NCI-H2196 (cell line): Measurements from ENCODE around the gene IL17RD.

Source experiments
- DNase-seq: peaks from one replicate; lab custom pipeline; 2025; ENCODE audit not compliant: unreplicated experiment; lab: John Stamatoyannopoulos, UW

The IL17RD gene

DNA sequence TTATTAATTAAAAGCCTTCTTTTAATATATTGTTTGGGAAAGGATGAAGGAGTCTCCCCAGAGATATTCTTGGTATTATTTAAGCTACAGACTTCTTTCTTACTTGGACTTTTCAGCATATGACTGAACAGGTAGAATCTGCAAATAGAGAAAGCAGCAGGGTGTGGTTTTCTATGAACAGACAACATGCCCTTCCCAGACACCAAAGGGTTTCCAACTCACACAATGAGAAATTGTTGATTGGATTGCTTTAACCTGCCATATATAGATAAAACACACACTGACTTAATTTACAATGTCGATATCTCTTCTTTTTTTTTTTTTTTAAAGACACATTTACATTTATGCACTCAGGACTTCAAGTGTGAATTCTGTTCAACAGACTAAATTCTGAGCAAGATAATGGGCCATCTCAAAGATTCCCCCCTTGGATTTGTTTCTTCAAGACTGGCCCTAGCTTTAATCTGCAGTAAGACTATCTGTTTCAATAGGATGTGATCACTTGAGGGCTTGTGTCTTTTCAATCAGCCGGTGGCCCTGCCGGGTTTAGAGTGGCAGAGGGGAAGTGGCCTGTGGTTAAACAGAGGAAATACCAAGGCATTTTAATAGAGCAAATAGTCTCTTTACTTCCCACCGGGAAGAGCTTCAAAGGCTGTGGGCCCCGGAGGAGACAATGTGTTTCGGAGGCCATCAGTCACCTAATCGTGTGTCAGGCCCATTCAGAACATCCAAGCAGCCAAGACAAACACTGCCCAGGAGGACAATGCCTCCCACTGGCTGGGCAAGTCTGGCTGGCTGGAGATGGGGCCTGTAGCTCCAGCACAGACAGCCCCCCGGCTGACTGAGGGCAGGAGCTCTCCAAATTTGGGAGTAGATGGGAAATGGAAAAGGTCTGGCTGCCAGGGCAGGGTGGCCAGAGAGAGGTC, 6.1 kb downstream of the IL17RD start:
- DNase-seq: no peak

DNA sequence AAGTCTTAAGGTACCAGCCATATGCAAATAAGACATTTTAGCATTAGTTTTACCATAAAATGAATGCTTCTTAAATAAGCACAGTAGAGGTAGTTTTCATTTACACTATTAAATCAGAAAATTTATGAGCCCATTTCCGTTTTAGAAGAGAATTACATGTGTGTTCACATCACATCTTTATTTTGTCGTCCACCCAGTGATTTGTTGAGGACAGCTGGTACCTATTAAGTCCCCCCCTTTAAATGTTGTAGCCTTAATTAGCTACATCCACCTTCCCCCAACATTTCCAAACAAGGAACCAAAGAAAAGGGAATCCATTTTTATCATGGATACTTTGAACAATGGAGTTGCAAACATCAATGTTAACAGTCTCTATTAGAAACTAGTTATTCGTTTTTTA, 6.8 kb downstream of the IL17RD start:
- no peak for DNase-seq

DNA sequence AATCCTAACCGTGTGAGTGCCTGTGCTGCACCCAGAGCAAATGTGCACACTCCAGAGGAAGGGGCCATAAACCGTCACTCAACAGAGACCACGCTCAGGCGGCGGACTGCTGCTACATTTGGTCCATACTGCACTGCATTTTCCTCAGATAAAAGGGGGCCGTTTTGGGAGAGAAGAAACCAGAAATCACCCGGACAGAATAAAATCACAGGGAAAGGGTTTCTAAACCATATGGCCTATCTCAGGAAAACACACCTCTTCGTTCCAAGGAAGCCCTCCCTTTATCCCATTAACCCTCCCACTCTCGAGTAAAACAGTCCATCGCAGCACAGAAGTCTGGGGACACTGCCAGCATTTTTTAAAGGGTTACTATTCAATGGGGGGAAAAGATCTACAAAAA, 7.6 kb downstream of the IL17RD start:
- no peak for DNase-seq

DNA sequence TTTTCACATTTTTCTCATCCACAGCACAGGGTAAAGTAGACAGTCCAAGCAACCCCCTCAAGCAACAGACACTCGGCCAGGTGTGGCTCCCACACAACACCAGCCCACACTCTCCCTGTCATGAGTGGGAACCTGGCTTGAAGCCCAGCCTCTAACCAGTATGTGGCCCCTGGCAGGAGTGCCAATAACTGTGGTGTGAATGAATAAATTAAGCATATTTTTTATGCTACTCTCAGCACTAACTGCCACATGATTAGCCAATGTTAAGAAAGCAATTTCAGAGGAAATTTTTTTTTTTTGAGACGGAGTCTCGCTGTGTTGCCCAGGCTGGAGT, 9.9 kb downstream of the IL17RD start:
- no peak for DNase-seq

DNA sequence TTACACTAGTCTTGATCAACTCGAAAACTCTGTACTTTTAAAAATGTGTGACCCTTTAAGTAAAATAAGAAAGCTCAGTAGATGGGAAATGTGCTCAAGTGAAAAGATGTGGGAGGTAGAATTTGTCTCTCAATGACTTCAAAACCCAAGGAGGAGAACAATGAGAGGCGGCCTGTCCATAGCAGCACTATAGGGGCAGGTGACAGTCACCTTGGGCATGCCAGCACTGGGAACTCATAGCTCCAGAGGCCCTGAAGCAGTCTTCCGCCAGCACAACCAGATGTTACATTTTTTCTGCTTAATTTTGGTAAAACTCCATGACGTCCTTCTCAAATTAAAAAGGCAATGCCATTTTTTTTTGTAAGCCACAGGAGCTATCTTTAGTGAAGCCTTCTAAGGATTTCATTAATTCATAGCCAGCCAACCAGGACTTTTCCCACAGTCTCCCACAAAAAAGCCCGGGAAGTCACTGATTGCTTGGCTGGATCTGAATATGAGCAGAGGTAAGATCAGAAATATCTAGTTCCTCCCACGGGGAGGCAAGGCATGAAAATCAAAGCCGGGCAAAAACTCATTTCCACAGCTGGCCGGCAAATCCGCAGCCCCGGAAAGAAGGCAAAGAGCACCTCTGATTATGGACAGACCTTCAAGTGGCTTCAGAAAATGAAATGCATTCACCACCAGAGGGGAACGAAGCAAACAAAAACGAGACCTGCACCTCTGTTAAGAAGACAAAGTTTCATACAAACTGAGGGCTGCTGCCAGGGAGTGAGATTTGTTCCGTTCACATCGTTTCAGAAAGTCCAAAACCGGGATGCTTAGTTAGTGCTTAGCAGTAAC, 10.5 kb downstream of the IL17RD start:
- no peak for DNase-seq

DNA sequence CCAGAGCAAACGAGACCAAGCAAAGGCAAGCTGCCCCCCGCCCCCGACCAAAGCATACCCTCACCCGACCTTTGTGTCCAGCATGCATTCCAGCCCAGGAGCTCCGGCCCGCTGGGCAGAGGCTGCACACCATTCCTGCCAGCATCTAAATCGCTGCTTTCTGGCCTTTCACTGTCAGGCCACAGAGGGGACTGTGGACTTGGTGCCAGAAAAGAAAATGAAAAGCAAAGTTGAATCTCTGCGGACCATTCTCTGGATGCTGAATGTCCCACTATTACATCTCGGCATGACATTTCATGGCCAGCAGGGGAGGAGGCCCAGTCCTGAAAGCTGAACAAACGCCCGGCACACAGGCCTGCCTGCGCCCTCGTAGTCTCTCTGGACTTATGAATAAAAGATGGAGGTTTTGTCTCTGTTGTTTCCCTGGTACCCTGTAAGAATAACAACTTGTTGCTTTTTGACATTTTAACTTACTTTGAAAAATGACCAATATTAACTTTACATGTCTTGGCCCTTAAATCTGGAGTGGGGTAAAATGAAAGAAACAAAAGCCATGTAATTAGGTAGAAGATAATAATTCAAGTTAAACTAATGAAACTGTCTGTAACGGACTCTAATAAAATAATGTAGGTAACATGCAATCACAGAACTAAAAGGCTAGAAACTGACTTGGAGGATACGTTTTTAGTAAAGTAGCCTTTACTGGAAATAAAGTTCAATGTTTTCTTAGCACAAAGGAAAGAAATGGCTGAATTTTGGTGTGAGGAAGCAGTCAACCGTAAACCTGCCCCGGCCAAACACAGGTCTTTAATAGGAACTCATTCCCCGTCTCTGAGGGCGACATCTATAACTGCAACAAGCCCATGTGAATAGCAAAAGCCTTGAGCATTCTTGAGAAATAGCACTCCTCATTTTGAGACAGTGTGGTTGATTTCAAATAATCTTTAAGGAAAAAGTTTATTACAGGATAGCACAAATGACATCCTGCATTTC, 12.7 kb downstream of the IL17RD start:
- no peak for DNase-seq

DNA sequence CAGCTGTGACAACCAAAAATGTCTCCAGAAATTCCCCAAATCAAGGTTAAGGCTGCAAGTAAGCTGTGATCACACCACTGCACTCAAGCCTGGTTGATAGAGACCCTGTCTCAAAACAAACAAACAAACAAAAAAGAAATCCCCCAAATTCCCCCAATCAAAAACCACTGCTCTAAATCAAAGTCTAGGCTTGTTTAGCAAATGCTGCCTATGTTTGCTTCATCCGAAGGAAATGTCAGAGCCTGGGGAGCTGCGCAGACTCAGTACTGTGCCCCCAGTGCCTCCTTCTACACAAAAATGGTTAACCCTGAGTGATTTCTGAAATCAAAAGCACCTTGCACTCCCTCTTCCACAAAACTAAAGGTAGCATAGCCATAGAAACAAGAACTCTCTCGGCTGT, 13.4 kb downstream of the IL17RD start:
- DNase-seq: no peak

DNA sequence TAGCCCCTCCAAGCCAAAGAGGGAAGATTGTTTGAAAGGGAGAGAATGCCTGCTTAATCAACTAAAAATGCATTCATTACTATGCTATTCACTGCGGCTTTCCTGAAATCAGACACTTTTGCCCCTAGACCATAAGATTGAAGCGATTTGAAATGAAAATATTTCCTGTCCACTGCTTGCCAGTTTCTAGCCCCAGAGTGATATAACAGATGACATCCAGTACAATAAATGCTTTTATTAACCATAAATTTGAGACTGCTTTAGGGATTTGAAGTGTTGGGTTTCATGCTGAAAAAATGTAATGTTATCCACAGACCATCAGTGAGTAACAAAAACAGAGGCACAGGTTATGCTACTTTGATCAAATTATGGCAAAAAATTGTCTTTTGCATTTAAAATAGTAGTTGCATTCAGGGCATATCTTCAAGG, 14.1 kb downstream of the IL17RD start:
- DNase-seq: no peak

DNA sequence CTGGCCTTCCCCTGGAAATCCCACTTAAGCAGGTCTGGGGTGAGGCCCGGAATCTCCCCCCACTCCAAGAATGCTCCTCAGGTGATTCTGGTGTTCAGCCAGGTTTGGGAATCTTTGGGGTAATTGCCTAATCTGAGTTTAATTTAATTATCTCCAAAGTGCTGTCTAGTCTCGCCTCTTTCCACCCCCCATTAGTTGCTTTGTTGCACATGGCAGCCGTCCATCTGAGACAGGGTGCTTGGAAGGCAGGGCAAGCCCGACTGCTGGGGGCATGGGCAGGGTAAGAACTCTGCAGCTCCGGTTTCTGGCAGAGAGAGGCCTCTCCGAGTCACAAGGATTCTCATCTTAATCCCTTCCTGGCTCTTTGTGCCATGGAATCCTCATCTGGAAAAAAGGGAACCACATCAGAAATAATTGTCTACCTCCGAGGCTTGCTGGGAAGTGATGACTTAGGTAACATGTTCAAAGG, 15.0 kb downstream of the IL17RD start:
- no peak for DNase-seq

DNA sequence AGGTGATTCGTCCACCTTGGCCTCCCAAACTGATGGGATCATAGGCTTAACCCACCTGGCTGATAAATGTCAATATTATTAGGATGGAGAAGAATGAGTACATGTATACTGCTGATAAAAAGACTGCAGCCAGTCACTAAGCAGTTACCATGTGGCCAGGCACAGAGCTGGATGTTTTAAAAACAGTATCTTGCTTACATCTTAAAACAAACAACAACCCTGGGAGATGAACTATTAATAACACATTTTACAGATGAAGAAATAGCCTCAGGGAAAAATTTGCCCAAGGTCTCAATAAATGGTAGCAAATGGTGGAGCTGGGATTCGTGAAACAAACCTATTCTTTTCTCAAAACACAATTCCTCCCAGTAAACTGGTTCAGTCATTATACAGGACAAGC, 18.1 kb downstream of the IL17RD start:
- DNase-seq: no peak

DNA sequence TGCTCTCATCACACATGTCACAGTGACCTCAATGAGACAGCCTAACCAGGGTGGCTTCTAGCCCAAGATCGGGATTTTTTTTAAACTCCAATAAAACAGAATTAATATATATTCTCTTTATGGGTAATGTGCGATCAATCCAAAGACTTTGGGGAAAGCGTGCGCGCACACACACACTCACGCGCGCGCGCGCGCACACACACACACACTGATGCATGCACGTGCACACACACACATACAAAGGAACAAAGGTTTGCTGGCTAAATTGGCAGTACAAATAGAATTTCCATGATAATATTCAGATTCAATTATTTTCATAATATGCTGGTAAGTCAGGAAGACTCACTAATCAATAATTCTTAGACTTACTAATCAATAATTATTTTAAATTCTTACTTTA, 19.3 kb downstream of the IL17RD start:
- no peak for DNase-seq

DNA sequence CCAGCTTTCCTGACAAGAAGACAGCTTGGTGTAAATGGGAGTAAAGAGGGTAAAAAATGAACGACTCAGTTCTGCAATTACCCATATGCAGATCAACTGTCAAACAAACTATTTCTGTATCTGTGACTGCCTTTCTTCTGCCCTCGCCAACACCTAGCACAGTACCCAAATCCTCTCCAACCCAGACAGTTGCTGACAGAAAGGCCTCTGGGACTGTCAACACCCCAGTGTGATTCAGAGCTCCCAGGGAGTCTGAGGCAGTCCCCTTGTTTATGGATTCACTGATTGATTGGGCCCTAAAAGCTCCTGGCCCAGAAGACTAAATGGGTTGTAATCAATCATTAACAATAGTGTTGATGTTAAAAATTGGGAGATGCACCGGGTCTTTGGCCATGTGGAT, 20.2 kb downstream of the IL17RD start:
- DNase-seq: no peak

DNA sequence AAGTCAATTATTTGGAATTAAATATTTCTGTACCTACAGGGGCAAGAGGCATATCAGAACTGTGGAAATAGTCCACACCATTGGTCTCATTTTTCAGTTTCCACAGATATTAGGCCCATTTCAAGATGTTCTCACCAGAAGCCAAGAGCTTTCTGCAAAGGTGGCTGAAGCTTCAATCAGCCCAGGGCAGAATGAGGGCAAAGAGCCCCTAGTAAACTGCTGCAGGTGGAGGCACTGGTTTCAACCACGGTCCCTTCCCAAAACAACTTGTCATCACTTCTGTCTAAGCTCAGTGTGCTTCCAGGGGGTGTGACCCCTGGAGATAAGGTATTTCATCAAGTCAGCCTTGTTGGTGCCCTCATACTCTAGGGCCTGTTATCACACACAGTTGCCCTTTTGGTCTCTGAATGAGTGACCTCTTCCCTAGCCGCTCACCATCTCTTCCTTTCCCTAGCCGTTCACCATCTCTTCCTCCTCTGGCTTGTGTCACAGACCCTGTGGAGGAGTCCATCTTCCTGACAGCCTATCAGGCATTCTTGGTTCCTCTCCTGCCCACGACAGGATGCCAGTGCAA, 21.2 kb downstream of the IL17RD start:
- no peak for DNase-seq

DNA sequence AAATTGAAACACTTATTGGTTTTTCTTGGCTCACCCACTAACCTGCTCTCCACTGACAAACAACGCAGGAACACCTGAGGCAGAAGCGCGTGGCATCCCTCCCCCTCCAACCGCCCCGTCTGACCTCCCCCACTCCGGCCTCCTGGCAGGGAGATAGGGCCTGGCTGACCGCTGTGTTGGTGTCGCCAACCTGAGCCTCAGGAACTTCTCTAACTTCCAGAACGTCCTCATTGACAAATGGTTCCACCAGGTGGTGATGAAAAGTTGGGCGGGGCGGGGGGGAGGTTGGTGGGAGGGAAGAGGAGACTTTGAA, 22.8 kb downstream of the IL17RD start:
- no peak for DNase-seq

DNA sequence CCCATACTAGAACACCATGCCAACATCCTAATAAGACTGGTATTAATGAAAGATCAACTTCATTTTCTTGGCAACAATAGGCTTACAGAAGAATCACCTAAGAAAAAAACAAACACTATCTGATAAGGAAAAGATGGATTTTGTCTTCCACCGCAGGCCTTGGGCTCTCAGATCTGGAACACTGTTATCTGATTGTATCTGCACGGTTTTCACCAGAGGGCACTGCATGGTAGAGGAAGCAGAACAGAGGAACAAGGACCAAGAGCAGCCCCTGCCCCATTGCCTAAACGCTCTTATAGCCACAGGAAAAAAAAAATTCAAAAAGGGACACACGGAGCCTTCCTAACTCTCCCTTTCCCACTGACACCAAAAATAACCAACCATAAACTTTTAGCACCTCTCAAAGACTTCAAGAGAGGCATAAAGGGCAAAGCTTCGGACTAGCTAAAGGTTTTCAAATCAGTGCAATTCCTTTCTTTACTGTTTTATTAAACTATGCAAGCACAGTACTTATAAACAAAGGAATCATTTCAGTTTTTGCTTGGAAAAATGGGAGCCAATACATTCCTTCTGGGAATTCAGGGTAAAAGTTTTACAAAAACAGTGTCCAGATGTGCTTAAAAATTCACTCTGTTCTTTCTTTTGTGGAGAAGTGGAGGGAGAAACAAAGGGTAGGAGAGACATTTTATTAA, 23.3 kb downstream of the IL17RD start:
- no peak for DNase-seq

DNA sequence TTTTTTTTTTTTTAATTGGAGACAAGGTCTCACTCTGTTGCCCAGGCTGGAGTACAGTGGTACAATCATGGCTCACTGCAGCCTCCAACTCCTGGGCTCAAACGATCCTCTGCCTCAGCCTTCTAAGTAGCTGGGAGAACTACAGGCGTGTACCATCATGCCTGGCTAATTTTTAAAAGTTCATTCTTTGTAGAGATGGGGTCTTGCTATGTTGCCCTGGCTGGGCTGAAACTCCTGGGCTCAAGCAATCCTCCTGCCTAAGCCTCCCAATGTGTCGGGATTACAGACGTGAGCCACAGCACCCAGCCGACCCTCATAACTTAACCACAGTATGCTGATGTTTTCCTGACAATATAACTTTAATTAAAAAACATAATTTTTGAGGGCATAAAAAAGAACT, 24.3 kb downstream of the IL17RD start:
- DNase-seq: no peak

DNA sequence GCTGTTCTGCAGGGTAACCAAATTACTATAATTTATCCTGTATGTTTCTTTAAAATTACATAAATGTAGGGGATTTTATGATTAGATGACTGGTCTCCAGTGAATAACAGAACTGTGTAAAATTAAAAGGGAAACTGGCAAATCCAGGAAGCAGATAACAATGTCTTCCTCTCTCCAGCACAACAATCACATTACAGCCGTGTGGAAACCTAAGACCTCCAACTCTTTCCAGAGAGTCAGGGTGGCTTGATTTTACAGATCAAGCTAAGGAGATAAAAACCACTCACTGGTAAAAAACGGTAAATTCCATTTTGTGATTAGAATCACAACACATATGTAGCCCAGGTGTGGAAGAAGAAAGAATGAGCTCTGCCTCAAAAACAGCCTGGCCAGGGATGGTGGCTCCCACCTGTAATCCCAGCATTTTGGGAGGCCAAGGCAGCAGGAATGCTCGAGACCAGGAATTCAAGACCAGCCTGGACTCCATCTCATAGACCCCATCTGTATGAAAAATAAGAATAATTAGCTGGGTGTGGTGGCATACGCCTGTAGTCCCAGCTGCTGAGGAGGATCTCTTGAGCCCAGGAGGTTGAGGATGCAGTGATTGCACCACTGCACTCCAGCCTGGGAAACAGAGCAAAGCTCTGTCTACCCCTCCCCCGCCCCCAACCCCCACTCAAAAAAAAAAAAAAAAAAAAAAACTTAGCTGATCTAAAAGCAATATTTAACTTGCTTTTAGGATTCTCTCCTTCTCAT, 29.0 kb downstream of the IL17RD start:
- no peak for DNase-seq

DNA sequence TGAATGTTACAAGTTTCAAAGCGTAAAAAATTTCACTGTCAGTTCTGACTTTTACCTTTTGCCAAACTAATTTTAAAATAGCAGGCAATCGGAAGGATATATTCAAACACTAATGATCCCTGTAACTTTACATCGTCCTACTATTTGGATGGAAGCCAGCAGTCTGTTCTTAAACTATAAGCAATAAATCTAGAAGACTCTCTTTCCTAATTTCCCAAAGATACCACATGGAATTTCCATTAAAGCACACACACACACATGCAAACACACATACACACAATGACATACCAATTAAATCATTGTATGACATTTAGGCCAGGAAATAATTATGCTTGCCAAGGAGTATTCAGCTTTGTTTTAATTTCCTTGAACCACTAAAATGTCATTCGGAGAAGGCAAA, 32.0 kb downstream of the IL17RD start:
- no peak for DNase-seq

DNA sequence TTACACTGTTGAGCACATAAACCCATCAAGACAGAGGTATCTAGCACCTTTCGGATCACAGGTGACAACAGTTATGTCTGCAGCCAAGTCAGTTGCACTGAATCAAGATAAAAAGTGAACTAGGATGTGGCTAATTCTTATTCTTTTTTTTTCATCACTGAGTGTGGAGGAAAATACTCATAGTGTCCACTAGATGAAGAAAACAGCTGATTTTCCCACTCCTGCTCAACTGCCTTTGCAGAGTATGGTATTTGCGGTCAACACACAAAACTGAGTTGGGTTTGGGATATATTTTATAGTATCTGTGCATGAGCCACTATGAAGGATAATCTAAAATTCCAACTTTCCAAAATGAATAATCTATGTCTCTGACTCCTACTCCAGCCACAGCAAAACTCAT, 32.5 kb downstream of the IL17RD start:
- DNase-seq: no peak

DNA sequence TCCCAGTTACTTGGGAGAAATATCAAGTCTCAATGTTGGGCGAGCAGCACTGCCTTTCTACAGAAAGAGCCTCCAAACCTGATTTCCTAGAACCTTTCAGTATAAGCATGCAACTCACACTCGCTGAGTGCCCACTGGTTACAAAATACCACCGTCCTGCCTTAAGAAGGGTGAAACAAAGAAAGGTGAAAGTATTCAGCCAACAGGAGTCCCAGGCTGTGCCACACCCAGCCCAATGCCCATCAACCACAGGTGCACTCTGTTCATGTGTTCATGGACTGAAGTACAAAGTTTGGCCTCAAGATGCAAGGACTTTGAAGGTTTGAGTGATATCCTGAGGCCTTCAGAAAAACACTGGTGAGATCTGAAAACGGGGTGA, 34.0 kb downstream of the IL17RD start:
- no peak for DNase-seq
